GM18519 (cell line): ENCODE data around the gene NAT9.

ENCODE experiments used
- ATAC-seq: cut with Tn5 transposase; IDR thresholded peaks from one replicate; pipeline ENCODE4 v1.9.1; 2021; ENCODE audit warnings: mild to moderate bottlenecking, moderate library complexity; ENCODE audit not compliant: unreplicated experiment, low FRiP score

The NAT9 gene

DNA sequence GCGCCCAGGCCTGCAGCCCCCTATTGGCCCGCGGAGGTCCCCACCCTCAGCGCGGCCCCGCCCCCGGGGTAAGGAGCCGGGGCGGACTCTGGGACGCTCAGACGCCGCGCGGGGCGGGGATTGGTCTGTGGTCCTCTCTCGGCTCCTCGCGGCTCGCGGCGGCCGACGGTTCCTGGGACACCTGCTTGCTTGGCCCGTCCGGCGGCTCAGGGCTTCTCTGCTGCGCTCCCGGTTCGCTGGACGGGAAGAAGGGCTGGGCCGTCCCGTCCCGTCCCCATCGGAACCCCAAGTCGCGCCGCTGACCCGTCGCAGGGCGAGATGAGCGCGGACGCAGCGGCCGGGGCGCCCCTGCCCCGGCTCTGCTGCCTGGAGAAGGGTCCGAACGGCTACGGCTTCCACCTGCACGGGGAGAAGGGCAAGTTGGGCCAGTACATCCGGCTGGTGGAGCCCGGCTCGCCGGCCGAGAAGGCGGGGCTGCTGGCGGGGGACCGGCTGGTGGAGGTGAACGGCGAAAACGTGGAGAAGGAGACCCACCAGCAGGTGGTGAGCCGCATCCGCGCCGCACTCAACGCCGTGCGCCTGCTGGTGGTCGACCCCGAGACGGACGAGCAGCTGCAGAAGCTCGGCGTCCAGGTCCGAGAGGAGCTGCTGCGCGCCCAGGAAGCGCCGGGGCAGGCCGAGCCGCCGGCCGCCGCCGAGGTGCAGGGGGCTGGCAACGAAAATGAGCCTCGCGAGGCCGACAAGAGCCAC is 27.4 kb downstream of the NAT9 start, which contains the start of gene NHERF1:
NHERF1 (plus strand) TSS at position 100 of the 750 bp plus-strand sequence; CDS start at position 319, 219 bp downstream.
- peak; percentile 78 for ATAC-seq

DNA sequence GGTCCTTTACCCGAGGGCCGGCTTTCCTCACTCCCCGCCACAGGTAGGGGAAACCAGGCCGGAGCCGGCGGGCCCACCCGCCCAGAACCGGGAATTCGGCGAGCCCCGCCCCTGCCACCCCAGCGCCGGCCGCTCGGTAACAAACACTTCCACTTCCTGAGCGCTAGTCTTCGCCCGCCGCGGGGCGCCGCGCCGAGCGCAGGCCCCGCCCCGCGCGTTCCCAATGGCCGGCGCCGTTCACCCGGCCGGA is 27.9 kb downstream of the NAT9 start:
- no peak for ATAC-seq

- ATAC-seq: no peak
Measured at GRCh38 chr17:74746922-74747321, 29.2 kb downstream of the NAT9 start.

GRCh38 chr17:74746376-74746775 is 29.8 kb downstream of the NAT9 start:
- no peak for ATAC-seq

DNA sequence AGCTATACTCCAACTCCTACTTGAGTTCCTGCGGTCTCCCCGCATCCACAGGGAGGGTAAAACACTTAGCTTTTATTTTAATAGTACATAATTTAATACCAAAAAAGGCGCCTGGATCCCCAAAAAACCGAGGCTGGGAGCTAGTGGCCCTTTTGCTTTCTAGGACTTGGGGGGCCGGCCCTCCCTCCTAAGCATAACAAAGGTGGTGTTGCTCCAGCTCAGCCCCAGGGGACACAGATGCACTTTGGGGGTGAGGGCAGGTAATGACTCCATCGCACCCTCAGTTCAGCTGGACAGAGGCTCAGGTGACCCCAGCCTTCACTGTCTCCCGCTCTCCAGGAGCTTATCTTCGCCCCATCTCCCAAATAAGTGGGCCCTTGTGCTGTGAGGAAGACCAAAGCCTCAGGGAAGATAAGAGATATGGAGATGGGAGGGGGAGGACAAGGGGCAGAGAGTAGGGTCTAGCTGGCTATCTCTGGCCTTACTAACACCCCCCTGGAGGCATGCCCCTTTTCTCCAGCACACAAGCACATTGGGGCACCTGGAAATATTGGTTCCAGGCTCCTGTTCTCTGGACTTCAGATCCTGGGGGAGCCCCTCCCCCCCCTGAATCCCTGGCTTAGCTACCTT is 30.5 kb downstream of the NAT9 start:
- no peak for ATAC-seq

DNA sequence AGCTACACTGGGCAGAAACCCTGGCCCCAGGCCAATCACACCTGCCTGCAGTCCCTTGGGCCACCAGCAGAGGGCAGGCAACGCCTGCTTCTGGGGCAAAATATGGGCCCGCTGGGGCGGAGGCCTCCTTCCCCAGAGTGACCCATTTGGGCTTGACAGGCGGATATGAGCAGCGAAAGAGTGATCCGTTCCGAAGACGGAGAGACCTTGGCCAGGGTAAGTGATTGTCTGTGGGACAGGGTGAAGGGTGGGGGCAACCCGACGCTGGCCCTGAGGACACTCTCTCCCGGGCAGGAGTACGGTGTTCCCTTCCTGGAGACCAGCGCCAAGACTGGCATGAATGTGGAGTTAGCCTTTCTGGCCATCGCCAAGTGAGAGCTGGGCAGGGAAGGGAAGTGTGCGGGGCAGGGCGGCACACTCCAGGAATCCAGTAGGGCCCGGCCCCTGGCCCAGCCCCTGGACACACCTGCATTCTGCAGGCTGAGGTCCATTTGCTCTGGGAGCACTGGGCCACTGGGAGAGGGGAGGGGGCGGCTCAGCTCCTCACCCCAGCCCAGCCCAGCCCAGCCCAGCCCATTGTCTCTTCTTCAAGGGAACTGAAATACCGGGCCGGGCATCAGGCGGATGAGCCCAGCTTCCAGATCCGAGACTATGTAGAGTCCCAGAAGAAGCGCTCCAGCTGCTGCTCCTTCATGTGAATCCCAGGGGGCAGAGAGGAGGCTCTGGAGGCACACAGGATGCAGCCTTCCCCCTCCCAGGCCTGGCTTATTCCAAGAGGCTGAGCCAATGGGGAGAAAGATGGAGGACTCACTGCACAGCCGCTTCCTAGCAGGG is 31.2 kb downstream of the NAT9 start:
- no peak for ATAC-seq

GRCh38 chr17:74744349-74744713 is 31.8 kb downstream of the NAT9 start:
- ATAC-seq: no peak

DNA sequence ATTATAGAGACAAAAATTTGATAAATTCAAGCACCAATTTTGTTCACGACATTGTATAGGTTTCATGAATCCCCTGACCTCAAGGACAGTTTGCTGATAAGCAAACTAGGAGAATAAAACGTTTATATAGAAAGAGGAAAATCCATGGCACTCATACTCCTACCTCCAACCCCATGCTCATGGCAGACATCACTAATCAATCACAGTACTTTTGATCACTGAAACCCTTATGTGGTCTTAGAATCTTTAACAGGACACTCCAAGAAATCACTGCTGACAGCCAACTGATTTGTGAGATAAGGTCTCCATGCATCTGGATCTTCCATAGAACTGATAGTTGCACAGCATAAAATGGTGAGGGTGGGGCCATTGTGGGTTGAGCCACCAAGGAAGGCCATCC is 32.4 kb downstream of the NAT9 start:
- ATAC-seq: no peak

DNA sequence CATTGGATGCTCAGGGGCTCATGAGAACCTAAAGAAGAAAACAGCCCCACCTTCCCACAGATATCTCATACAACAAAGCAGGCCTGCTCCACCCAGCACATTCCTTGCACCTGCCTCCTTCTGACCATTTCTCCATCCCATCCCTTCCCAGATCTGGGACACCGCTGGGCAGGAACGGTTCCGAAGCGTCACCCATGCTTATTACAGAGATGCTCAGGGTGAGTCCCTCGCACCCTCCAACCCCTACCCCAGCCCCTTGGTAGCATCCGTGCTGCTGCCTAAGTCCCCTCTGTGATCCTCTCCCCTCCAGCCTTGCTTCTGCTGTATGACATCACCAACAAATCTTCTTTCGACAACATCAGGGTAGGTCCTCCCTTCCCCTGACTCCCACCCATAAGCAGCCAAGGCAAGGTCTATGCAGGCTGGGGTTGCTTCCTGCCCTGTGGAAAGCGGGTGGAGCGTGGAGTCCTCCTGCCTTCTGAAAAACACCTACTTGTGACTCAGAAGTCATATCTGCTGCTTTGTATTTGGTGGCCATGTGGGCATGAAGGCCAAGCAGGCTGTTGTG is 33.1 kb downstream of the NAT9 start:
- ATAC-seq: no peak

GRCh38 chr17:74742153-74742515 is 34.0 kb downstream of the NAT9 start:
- no peak for ATAC-seq

GRCh38 chr17:74740641-74741387 is 35.3 kb downstream of the NAT9 start:
- ATAC-seq: no peak

- ATAC-seq: no peak
Measured at GRCh38 chr17:74740173-74740572, 36.0 kb downstream of the NAT9 start.

DNA sequence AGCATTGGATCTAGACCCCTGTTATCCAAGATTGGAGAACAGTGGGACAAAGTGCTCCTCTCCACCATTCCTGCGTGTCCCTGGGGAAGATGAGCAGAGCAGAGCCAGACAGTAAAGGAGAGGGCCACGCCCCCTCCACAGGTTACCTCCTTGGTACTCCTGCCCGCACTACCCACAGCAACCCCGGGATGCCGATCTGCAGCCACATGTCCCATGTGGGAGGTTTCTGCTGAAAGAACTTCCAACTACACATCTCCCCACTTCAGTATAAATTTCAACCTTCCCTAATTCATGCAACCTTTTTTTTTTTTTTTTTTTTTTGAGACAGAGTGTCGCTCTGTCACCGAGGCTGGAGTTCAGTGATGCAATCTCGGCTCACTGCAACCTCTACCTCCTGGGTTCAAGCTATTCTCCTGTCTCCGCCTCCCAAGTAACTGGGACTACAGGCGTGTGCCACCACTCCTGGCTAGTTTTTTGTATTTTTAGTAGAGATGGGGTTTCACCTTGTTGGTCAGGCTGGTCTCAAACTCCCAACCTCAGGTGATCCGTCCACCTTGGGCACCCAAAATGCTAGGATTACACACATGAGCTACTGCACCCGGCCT is 36.8 kb downstream of the NAT9 start:
- no peak for ATAC-seq

- ATAC-seq: no peak
Measured at GRCh38 chr17:74738051-74738996, 37.8 kb downstream of the NAT9 start.

DNA sequence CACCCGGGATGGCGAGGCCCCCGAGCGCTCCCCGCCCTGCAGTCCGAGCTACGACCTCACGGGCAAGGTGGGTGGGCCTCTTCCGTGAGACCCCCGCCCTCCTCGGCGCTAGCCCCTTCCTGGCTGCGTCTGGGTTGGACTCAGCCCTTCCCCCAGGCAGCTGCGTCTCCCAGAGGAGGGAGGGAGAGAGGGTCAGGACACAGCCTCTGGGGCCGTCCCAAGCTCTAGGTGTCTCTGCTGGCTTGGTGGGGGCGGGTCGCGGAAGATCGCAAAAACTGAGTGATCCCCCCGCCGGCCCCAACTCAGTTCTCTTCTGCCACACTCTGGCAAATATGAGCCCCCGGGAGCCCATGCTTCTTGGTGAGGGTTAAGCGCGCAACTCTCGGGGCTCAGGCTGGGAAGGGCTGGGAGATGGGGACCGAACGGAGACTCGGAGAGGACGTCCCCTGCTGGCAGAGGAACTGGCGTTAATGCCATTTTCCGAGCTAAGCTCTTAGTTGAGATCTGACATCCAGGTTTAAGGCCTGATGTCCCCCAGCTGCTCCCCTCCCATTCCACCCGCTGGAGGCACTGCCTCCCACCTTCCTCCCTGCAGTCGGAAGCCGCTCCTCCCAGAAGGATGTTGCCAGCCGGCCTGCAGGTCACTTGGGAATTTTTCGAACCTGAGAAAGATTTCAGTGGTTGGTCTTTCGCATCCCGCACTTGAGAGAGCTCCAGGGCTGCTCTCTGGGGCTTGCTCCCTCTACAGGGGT is 38.7 kb downstream of the NAT9 start:
- no peak for ATAC-seq

- ATAC-seq: no peak
Measured at GRCh38 chr17:74736513-74737298, 39.4 kb downstream of the NAT9 start, which contains the start of gene RAB37. RAB37 (plus strand) TSS chr17:74737256; CDS start chr17:74737273, 17 bp downstream.

DNA sequence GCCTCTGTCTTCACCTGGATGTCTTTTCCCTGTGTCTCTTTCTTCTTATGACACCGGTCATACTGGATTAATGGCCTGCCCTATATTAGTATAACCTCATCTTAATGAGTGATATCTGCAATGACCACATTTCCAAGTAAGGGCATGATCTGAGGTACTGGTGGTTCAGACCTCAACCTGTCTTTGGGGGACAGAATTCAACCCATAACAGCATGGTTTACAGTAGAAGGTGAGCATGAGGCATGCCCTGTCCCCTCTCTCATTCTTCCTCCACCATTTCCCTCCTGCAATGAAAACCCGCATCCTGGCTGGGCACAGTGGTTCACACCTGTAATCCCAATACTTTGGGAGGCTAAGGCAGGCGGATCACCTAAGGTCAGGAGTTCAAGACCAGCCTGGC is 41.9 kb downstream of the NAT9 start:
- no peak for ATAC-seq
